GM21528 (cell line): ENCODE data around the gene CHI3L2.

Source experiments
- ATAC-seq: cut with Tn5 transposase; IDR thresholded peaks from one replicate; pipeline ENCODE4 v1.9.1; 2021; ENCODE audit warnings: mild to moderate bottlenecking, moderate library complexity; ENCODE audit not compliant: unreplicated experiment, low FRiP score

The CHI3L2 gene

GRCh38 chr1:111227434-111227833 is at the start of gene CHI3L2:
CHI3L2 (plus strand) TSS chr1:111227713; CDS start chr1:111227730, 17 bp downstream.
- ATAC-seq = no peak

- no peak for ATAC-seq
Measured at GRCh38 chr1:111179968-111180533, 47.5 kb upstream of the CHI3L2 start.

GRCh38 chr1:111182052-111182451 is 45.5 kb upstream of the CHI3L2 start:
- no peak for ATAC-seq

GRCh38 chr1:111183308-111184069 is 44.0 kb upstream of the CHI3L2 start:
- no peak for ATAC-seq

- no peak for ATAC-seq
Measured at GRCh38 chr1:111184663-111185062, 42.9 kb upstream of the CHI3L2 start.

- ATAC-seq = no peak
Measured at GRCh38 chr1:111190931-111191451, 36.5 kb upstream of the CHI3L2 start.

- ATAC-seq = no peak
Measured at GRCh38 chr1:111191496-111191895, 36.0 kb upstream of the CHI3L2 start.

GRCh38 chr1:111192074-111192473 is 35.4 kb upstream of the CHI3L2 start:
- no peak for ATAC-seq

- no peak for ATAC-seq
Measured at GRCh38 chr1:111192658-111193519, 34.6 kb upstream of the CHI3L2 start.

- no peak for ATAC-seq
Measured at GRCh38 chr1:111193712-111194480, 33.6 kb upstream of the CHI3L2 start.

- ATAC-seq = no peak
Measured at GRCh38 chr1:111195002-111195684, 32.4 kb upstream of the CHI3L2 start.

- ATAC-seq = no peak
Measured at GRCh38 chr1:111196213-111196612, 31.3 kb upstream of the CHI3L2 start.

- no peak for ATAC-seq
Measured at GRCh38 chr1:111197598-111198284, 29.8 kb upstream of the CHI3L2 start.

- ATAC-seq = no peak
Measured at GRCh38 chr1:111198836-111199235, 28.7 kb upstream of the CHI3L2 start.

- ATAC-seq = no peak
Measured at GRCh38 chr1:111199329-111199728, 28.2 kb upstream of the CHI3L2 start.

GRCh38 chr1:111199881-111200801 is 27.4 kb upstream of the CHI3L2 start, which contains the start of gene DENND2D:
DENND2D (minus strand) TSS chr1:111200646; CDS start chr1:111200459, 187 bp downstream.
- ATAC-seq = no peak

- ATAC-seq = no peak
Measured at GRCh38 chr1:111200802-111201161, 26.7 kb upstream of the CHI3L2 start.
